SK-N-MC (cell line): ENCODE data around the gene PRDX1.

ENCODE experiments used
- EZH2 ChIP-seq: fragments of 200-600 bp; sonication (generic); IDR thresholded peaks from one replicate; pipeline ENCODE4 v1.6.1; 2017; ENCODE audit warnings: antibody characterized with exemption
- FOXP2 ChIP-seq: optimal IDR thresholded peaks from 2 replicates; pipeline ENCODE3; 2011; ENCODE audit warnings: mild to moderate bottlenecking, moderate library complexity; ENCODE audit not compliant: insufficient read depth; ENCODE audit errors: extremely low read length, control extremely low read depth
- POLR2AphosphoS5 ChIP-seq: IDR thresholded peaks from 2 replicates; pipeline ENCODE4 v1.6.1; 2012; ENCODE audit warnings: mild to moderate bottlenecking, low read depth, low read length, borderline replicate concordance

DNA sequence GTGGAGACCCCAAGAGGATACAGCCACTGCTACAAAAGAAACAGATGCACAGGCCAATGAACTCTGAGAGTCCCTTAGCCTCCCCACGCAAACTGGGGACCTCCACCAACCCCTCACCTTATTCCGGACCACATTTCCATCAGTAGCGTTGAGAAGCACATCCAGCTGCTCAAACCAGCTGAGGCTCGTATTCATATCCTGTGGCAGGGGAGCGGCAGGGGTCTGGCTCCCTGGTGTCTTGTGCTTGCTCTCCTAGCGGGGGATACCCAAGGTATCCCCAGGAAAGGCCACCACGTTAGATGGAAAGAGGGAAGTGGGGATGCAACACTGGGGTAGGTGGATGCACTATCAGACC lies 22.3 kb downstream of the PRDX1 start:
- no peak for TF ChIP-seq EZH2
- no peak for TF ChIP-seq POLR2AphosphoS5
- no peak for TF ChIP-seq FOXP2
